ENCODE measurements around the gene KRT10. TPM values are rescaled to one million over a fixed set of nuclear protein-coding genes. Genes with fewer than 3 reads are reported as not detected.
A peak's percentile ranks its signal among the peaks of the same experiment; 100 is the strongest.

Gene KRT10
- total RNA-seq, 2 experiments from 2014 or later: 32.2 to 37.1 TPM

GRCh38 chr17:40818733-40819527, 3.5 kb downstream of the KRT10 start:
- Histone ChIP-seq H3K4me3 (ENCODE audit: low read length) (peak overlapping the region; percentile 75), H3K9me3 (ENCODE audit: control insufficient read depth in 1 of 2, insufficient read depth in 1 of 2, low read length in 2 of 2) (no peaks in the 10 kb centered on the region), H3K4me1 (ENCODE audit: insufficient read depth, low read length) (peaks cover 5% of the 10 kb centered on the region), H3K27ac (ENCODE audit: low read depth in 1 of 2, low read length in 2 of 2) (peak overlapping the region; percentile 62 to 74), H3K27me3 (ENCODE audit: control insufficient read depth in 1 of 2, insufficient read depth in 2 of 2, low read length in 2 of 2) (peaks cover 0 to 1% of the 10 kb centered on the region in 2 experiments), H3K36me3 (ENCODE audit: insufficient read depth, low read length) (peaks cover 2% of the 10 kb centered on the region)
- no peak for TF ChIP-seq CTCF (IDR thresholded peaks at IDR 0.05)
- Mint-ChIP-seq H3K36me3 (ENCODE audit: low read depth) (peaks cover 24% of the 10 kb centered on the region), H3K27me3 (peaks cover 15% of the 10 kb centered on the region), H3K9me3 (peaks cover 2% of the 10 kb centered on the region), H3K4me3 (peak overlapping the region; percentile 96), H3K27ac (peak overlapping the region; percentile 89), H3K4me1 (ENCODE audit: low read depth) (peaks cover 33% of the 10 kb centered on the region)
- POLR2A ChIA-PET: interaction anchor here (0.6 to 2.9 kb wide), 16 partner anchors 9 to 1198 kb away, joined by 3 to 70 read pairs (median 4); partner anchors contain the start of genes CNP, DNAJC7, EIF1 and KRTAP16-1
- intact Hi-C loops (cut with DNase I, micrococcal nuclease): loop anchor here in 1 of 2 experiments (2.0 to 5.0 kb wide), 3 partner anchors 870 to 1198 kb away; partner anchors contain the start of genes DNAJC7, EIF1 and P3H4
- CTCF ChIA-PET: interaction anchor here (0.6 to 2.2 kb wide), 4 partner anchors 15 to 1033 kb away, joined by 3 to 7 read pairs (median 4); no protein-coding TSS in a partner anchor
- DNase-seq (peak; percentile 68 to 96 (median 80)), ATAC-seq (ENCODE audit: poor library complexity) (peak; percentile 83)

GRCh38 chr17:40818343-40818732, 4.1 kb downstream of the KRT10 start:
- TF ChIP-seq CTCF (IDR thresholded peaks at IDR 0.05): no peak
- peaks cover 5% of the 10 kb centered on the region for H3K4me1 ChIP-seq (ENCODE audit: insufficient read depth, low read length)
- ChIA-PET CTCF (interaction anchor here (1.2 to 2.2 kb wide), 3 partner anchors 14 to 871 kb away, joined by 3 to 7 read pairs (median 4); no protein-coding TSS in a partner anchor), POLR2A (interaction anchor here (0.9 to 2.9 kb wide), 14 partner anchors 9 to 1148 kb away, joined by 3 to 70 read pairs (median 5); partner anchors contain the start of genes CNP, EIF1, KRTAP16-1 and SMARCE1)
- intact Hi-C loops (cut with DNase I, micrococcal nuclease): loop anchor here in 1 of 2 experiments (2.0 to 5.0 kb wide), 3 partner anchors 870 to 1199 kb away; partner anchors contain the start of genes DNAJC7, EIF1 and P3H4
- H3K9me3 ChIP-seq (ENCODE audit: control insufficient read depth in 1 of 2, insufficient read depth in 1 of 2, low read length in 2 of 2): no peaks in the 10 kb centered on the region
- ATAC-seq (ENCODE audit: poor library complexity): peak; percentile 5
- H3K4me3 ChIP-seq (ENCODE audit: low read length): peak overlapping the region; percentile 75
- peak in 3 of 14 experiments; percentile 9 to 30 (median 22) for DNase-seq
- peaks cover 0 to 4% of the 10 kb centered on the region in 2 experiments for H3K27me3 ChIP-seq (ENCODE audit: control insufficient read depth in 1 of 2, insufficient read depth in 2 of 2, low read length in 2 of 2)
- Mint-ChIP-seq H3K36me3 (ENCODE audit: low read depth) (peaks cover 24% of the 10 kb centered on the region), H3K27me3 (peaks cover 20% of the 10 kb centered on the region), H3K9me3 (peaks cover 2% of the 10 kb centered on the region), H3K27ac (peak overlapping the region; percentile 89), H3K4me1 (ENCODE audit: low read depth) (peaks cover 33% of the 10 kb centered on the region), H3K4me3 (peak overlapping the region; percentile 96)
- peak overlapping the region; percentile 62 to 63 for H3K27ac ChIP-seq (ENCODE audit: low read depth in 1 of 2, low read length in 2 of 2)
- peaks cover 2% of the 10 kb centered on the region for H3K36me3 ChIP-seq (ENCODE audit: insufficient read depth, low read length)

GRCh38 chr17:40817103-40817682, 5.2 kb downstream of the KRT10 start:
- no peak for DNase-seq
- Histone ChIP-seq H3K4me1 (ENCODE audit: insufficient read depth, low read length) (peaks cover 5% of the 10 kb centered on the region), H3K4me3 (ENCODE audit: low read length) (no peak overlapping the region), H3K9me3 (ENCODE audit: control insufficient read depth in 1 of 2, insufficient read depth in 1 of 2, low read length in 2 of 2) (no peaks in the 10 kb centered on the region), H3K27me3 (ENCODE audit: control insufficient read depth in 1 of 2, insufficient read depth in 2 of 2, low read length in 2 of 2) (peaks cover 3 to 13% of the 10 kb centered on the region in 2 experiments), H3K27ac (ENCODE audit: low read depth in 1 of 2, low read length in 2 of 2) (no peak overlapping the region), H3K36me3 (ENCODE audit: insufficient read depth, low read length) (peaks cover 2% of the 10 kb centered on the region)
- no peak for TF ChIP-seq CTCF (IDR thresholded peaks at IDR 0.05)
- Mint-ChIP-seq H3K9me3 (peaks cover 2% of the 10 kb centered on the region), H3K27me3 (peaks cover 29% of the 10 kb centered on the region), H3K4me1 (ENCODE audit: low read depth) (peaks cover 33% of the 10 kb centered on the region), H3K36me3 (ENCODE audit: low read depth) (peaks cover 24% of the 10 kb centered on the region), H3K27ac (peak overlapping the region; percentile 68), H3K4me3 (peak overlapping the region; percentile 87)
- no peak for ATAC-seq (ENCODE audit: poor library complexity)
- POLR2A ChIA-PET: interaction anchor here (0.9 kb wide), 1 partner anchor 872 kb away, joined by 4 read pairs; no protein-coding TSS in a partner anchor
- CTCF ChIA-PET: interaction anchor here (1.0 kb wide), 1 partner anchor 846 kb away, joined by 4 read pairs; no protein-coding TSS in a partner anchor
- intact Hi-C loops (cut with DNase I, micrococcal nuclease): loop anchor here in 1 of 2 experiments (5.0 kb wide), 1 partner anchor 1200 kb away; the partner anchor contains the start of gene DNAJC7
